ENCODE results near the gene TEN1. TPM values are rescaled to one million over a fixed set of nuclear protein-coding genes. Genes with fewer than 3 reads are reported as not detected.

TEN1 gene
- total and polyA plus RNA-seq, 9 of the 15 experiments (the other 6 are each of a cell fraction or from before 2014, with no cell fraction given) = 1.3 to 25.7 (median 10.1) TPM

DNA sequence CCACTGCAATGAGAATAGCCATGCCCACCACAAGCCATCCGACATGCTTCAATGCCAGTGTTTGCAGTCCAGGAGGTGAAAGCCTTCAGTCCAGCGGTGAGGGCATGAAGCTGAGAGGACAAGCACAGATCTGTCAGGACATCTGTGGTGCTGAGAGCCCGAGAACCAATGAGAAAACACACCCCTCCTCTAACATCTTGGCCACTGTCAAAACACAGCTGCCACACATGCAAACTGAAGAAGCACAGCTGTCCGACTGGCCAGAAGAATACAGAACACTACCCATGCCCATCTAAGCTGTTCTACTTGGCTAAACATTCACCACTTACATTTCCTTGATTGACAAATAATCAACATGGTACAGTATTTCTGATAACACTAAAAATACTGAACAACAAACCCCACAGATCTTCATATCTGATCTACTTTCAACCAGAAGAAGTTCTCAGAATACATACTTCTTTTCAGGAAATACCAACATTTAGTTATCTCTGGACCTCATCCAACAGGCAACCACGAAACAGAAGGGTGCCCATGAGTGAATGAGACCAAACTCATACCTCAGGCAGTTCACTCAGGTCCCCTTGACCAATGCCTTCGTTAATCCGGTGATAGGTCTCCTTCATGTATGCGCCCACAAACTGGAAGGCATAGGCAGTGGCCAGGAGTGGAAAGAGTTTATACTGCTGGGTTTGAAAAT, 28.0 kb upstream of the TEN1 start (continued):
- no peak for TF ChIP-seq ZNF224 (CRISPR knock-in tag; IDR thresholded peaks at IDR 0.05)
- TF ChIP-seq ZBTB17 (CRISPR knock-in tag; IDR thresholded peaks at IDR 0.05) = no peak
- no peak for TF ChIP-seq E2F3 (CRISPR knock-in tag; IDR thresholded peaks at IDR 0.05)
- peak; percentile 65; the same call in 1 of the 2 replicates for TF ChIP-seq SOX6 (IDR thresholded peaks at IDR 0.05)
- TF ChIP-seq ZNF311 (CRISPR knock-in tag; IDR thresholded peaks at IDR 0.05) = 0 out of 2 replicates have a peak, but pooled peaks have one; percentile 33
- TF ChIP-seq NFXL1 (CRISPR knock-in tag; IDR thresholded peaks at IDR 0.05) = no peak
- peak; percentile 40; the same call in 1 of the 2 replicates for TF ChIP-seq EP300 (IDR thresholded peaks at IDR 0.05; ENCODE audit: low read length)
- peak; percentile 41; the same call in 1 of the 2 replicates for TF ChIP-seq TAL1 (IDR thresholded peaks at IDR 0.05)

DNA sequence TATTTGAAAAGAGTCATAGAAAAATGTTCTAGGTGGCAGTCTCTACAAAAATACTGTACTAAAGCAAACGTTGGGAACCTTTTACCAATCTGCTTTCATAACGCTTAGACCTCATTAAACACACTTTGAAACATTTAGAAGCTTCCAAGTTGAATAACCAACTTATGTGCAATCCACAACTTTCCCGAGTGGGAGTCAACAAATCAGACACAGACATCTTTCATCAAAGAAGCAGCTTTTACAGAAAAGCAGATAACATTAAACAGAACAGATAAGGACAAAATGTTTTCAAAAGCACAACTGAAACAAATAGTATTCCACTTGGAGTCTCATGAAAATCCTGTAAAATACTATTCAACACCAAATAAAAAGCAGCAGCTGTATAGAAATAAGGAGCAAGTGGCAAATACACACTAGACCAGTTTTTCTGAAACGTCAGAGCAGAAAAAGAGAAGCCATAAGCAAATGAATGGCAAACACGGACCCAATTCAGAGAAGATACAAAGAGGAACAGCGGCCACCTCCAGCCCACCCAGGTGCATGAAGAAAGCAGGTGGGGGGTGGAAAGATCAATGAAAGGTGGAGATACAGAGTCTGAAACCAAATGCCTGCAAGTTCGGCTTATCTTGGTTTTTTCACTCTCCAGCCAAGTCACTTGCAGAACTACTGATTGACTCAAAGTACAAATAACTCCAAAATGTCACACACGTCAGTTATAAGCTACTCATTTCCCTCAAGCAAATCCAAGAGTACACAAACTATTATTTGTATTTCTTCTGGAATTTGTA, 19.8 kb upstream of the TEN1 start:
- peak; percentile 57 for ATAC-seq
- Histone ChIP-seq H3K36me3 (ENCODE audit: control insufficient read depth, insufficient read depth, low read length) (peaks cover 16% of the 10 kb centered on the region; the same call in 2 of the 3 replicates), H3K4me1 (replicated peaks in 1 of 2; ENCODE audit: control insufficient read depth in 2 of 2, insufficient read depth in 2 of 2, low read length in 2 of 2) (peaks cover 3 to 14% of the 10 kb centered on the region in 2 experiments; a peak in 4 of 5 replicates), H3K27ac (ENCODE audit: extremely low read depth, low read depth, low read length) (no peak overlapping the region), H3K79me2 (ENCODE audit: control insufficient read depth, insufficient read depth, low read length) (no peaks in the 10 kb centered on the region), H3K27me3 (ENCODE audit: control insufficient read depth in 2 of 2, insufficient read depth in 2 of 2, low read length in 2 of 2) (no peaks in the 10 kb centered on the region), H3K9me1 (ENCODE audit: control insufficient read depth, insufficient read depth, low read length) (no peaks in the 10 kb centered on the region), H3K4me3 (no peak overlapping the region), H3K4me2 (ENCODE audit: insufficient read depth, low read length) (no peak overlapping the region), H3K9me3 (replicated peaks; ENCODE audit: control insufficient read depth, insufficient read depth, low read depth, low read length) (no peaks in the 10 kb centered on the region), H2AFZ (ENCODE audit: low read depth, low read length) (no peak overlapping the region), H3K9ac (ENCODE audit: insufficient read depth in 1 of 2, low read depth in 2 of 2, low read length in 2 of 2) (no peak overlapping the region), H4K20me1 (replicated peaks; ENCODE audit: control insufficient read depth, insufficient read depth, low read length) (no peaks in the 10 kb centered on the region)
- ChIA-PET POLR2A (interaction anchor here (1.4 to 2.1 kb wide), 6 partner anchors 9 to 20 kb away, joined by 3 to 6 read pairs (median 4); partner anchors contain the start of genes ACOX1, FBF1 and TEN1), CTCF (ENCODE audit: low intra/inter-chr PET ratio) (no interaction called here)
- DNase-seq (ENCODE audit: extremely low read depth in 1 of 4, low spot score in 3 of 4) = no peak
- FAIRE-seq = peak; percentile 55
- no TSS peak for BruUV-seq (replicated peaks)
- in situ Hi-C loops (cut with MboI) (no loop called here), intact Hi-C loops (cut with micrococcal nuclease) (no loop called here)
- TF ChIP-seq CBFA2T3 (IDR thresholded peaks at IDR 0.05) (peak; percentile 48), MEIS2 (IDR thresholded peaks at IDR 0.05; ENCODE audit: partially characterized antibody) (peak; percentile 13), TCF3 (CRISPR knock-in tag; IDR thresholded peaks at IDR 0.05) (0 out of 2 replicates have a peak, but pooled peaks have one; percentile 17), KDM1A (IDR thresholded peaks at IDR 0.05) (0 out of 4 replicates have a peak, but pooled peaks have one; percentile 16 to 27), ZBED1 (IDR thresholded peaks at IDR 0.05) (no peak), TBP (optimal IDR thresholded peaks at IDR 0.05; ENCODE audit: low read depth, low read length) (no peak), XRCC5 (IDR thresholded peaks at IDR 0.05; ENCODE audit: low read depth, low read length) (no peak), NCOR1 (IDR thresholded peaks at IDR 0.05) (0 out of 2 replicates have a peak, but pooled peaks have one; percentile 5), CBFA2T2 (conservative IDR thresholded peaks at IDR 0.05) (0 out of 2 replicates have a peak, but pooled peaks have one; percentile 27), TAL1 (IDR thresholded peaks at IDR 0.05) (0 out of 2 replicates have a peak, but pooled peaks have one; percentile 4)
- TF ChIP-seq, protein P1, sequence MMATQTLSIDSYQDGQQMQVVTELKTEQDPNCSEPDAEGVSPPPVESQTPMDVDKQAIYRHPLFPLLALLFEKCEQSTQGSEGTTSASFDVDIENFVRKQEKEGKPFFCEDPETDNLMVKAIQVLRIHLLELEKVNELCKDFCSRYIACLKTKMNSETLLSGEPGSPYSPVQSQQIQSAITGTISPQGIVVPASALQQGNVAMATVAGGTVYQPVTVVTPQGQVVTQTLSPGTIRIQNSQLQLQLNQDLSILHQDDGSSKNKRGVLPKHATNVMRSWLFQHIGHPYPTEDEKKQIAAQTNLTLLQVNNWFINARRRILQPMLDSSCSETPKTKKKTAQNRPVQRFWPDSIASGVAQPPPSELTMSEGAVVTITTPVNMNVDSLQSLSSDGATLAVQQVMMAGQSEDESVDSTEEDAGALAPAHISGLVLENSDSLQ (IDR thresholded peaks at IDR 0.05) = peak; percentile 53
- WGBS (ENCODE audit: insufficient coverage, low coverage, missing lambda C conversion rate) = 10% methylated on average over 8 of the region's 8 CpGs
